Measurements from ENCODE around the gene CYP26A1.

Gene CYP26A1

DNA sequence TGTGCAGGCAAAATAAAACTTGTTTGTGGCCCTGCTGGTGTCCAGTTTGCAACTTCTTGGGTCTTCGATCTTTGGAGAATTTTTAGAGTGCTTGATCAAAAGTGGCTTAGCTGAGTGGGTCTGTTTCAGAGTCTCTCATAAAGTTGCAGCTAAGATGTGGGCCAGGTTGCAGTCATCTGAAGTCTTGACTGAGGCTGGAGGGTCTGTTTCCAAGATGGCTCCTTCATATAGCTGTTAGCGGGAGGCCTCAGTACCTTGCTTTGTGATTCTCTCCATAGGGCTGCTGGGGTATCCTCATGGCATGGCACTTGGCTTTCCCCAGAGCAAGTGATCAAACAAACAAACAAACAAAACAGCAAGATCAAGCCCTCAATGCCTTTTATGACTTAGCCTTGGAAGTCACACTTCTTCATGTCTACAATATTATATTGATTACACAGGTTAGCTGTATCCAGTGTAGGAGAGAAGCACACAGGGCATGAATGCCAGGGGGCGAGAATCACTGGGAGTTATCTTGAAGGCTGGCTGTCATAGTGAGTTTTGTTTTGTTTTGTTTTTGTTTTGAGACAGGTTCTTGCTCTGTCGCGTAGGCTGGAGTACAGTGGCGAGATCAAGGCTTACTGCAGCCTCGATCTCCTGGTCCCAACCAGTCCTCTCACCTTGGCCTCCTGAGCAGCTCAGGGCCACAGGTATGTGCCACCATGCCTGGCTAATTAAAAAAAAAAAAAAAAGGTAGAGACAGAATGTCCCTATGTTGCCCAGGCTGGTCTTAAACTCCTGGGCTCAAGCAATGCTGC is 10.2 kb downstream of the CYP26A1 start:
- no peak overlapping the region for H3K27ac ChIP-seq
- no peak overlapping the region for H3K4me2 ChIP-seq (ENCODE audit: low read length)
- no peaks in the 10 kb centered on the region for H3K79me2 ChIP-seq
- no peaks in the 10 kb centered on the region for H3K9me3 ChIP-seq (ENCODE audit: control insufficient read depth, low read length)
- H2AFZ ChIP-seq: no peak overlapping the region
- no peaks in the 10 kb centered on the region for H3K4me1 ChIP-seq
- H3K36me3 ChIP-seq (ENCODE audit: control insufficient read depth, insufficient read depth, low read length): no peaks in the 10 kb centered on the region
- TF ChIP-seq, protein P1, sequence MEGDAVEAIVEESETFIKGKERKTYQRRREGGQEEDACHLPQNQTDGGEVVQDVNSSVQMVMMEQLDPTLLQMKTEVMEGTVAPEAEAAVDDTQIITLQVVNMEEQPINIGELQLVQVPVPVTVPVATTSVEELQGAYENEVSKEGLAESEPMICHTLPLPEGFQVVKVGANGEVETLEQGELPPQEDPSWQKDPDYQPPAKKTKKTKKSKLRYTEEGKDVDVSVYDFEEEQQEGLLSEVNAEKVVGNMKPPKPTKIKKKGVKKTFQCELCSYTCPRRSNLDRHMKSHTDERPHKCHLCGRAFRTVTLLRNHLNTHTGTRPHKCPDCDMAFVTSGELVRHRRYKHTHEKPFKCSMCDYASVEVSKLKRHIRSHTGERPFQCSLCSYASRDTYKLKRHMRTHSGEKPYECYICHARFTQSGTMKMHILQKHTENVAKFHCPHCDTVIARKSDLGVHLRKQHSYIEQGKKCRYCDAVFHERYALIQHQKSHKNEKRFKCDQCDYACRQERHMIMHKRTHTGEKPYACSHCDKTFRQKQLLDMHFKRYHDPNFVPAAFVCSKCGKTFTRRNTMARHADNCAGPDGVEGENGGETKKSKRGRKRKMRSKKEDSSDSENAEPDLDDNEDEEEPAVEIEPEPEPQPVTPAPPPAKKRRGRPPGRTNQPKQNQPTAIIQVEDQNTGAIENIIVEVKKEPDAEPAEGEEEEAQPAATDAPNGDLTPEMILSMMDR (IDR thresholded peaks at IDR 0.05): no peak
- H3K4me3 ChIP-seq (ENCODE audit: low read depth, low read length): no peak overlapping the region
- H3K27me3 ChIP-seq (ENCODE audit: control insufficient read depth, insufficient read depth, low read length): no peaks in the 10 kb centered on the region
- no peak overlapping the region for H3K9ac ChIP-seq

DNA sequence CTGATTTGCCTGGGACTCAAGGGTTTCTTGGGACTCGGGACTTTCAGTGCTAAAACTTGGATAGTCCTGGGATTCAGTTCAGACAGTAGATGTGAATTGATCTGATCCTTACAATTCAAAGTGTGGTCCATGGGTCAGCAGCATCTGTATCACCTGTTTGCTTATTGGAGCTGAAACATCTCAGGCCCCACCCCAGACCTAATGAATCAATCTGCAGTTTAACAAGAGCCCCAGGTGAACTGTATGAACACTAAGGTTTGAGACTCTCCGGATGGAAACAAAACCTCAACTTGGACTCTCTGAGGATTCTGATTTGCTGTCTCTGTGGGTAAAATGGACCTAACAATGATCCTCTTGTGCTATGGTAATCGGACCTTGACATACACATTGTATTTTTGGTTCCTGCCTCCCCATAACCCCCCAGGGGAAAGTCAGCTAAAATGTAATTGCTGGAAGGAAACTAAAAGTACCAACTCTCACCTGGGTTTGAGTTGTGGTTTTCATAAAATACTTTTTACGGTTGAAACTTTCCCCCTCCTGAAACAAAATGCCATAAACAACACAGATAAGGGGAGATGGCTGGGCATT is 11.7 kb downstream of the CYP26A1 start:
- no peaks in the 10 kb centered on the region for H3K36me3 ChIP-seq (ENCODE audit: control insufficient read depth, insufficient read depth, low read length)
- H3K4me2 ChIP-seq (ENCODE audit: low read length): no peak overlapping the region
- H3K79me2 ChIP-seq: no peaks in the 10 kb centered on the region
- H3K9me3 ChIP-seq (ENCODE audit: control insufficient read depth, low read length): no peaks in the 10 kb centered on the region
- H3K27me3 ChIP-seq (ENCODE audit: control insufficient read depth, insufficient read depth, low read length): no peaks in the 10 kb centered on the region
- H3K9ac ChIP-seq: no peak overlapping the region
- no peak overlapping the region for H3K4me3 ChIP-seq (ENCODE audit: low read depth, low read length)
- H2AFZ ChIP-seq: no peak overlapping the region
- H3K4me1 ChIP-seq: no peaks in the 10 kb centered on the region
- H3K27ac ChIP-seq: no peak overlapping the region
- TF ChIP-seq, protein P1 (IDR thresholded peaks at IDR 0.05): no peak

DNA sequence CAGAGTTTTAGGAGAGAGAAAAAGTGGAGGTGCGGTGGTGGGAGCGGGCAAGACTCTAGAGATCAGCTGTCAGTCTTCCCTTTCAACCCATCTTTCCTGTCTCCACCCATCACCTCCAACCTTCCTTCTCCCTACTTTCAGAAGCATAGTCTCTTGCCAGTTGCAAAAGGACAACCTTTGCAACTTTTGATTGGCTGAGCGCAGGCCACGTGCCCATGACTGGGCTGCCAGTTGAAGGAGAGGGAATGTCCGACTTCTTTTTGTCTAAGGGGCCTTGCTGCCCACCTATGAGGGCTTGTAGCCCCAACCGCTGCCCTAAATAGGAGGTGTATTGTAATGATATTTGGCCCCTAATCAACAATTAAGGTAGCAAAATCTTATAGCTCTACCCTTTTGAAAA is 12.6 kb downstream of the CYP26A1 start:
- Histone ChIP-seq H3K4me1 (no peaks in the 10 kb centered on the region), H3K9me3 (ENCODE audit: control insufficient read depth, low read length) (no peaks in the 10 kb centered on the region), H2AFZ (no peak overlapping the region), H3K79me2 (no peaks in the 10 kb centered on the region), H3K9ac (no peak overlapping the region), H3K27me3 (ENCODE audit: control insufficient read depth, insufficient read depth, low read length) (no peaks in the 10 kb centered on the region), H3K4me3 (ENCODE audit: low read depth, low read length) (no peak overlapping the region), H3K27ac (no peak overlapping the region), H3K36me3 (ENCODE audit: control insufficient read depth, insufficient read depth, low read length) (no peaks in the 10 kb centered on the region), H3K4me2 (ENCODE audit: low read length) (no peak overlapping the region)
- TF ChIP-seq, protein P1 (IDR thresholded peaks at IDR 0.05): no peak

DNA sequence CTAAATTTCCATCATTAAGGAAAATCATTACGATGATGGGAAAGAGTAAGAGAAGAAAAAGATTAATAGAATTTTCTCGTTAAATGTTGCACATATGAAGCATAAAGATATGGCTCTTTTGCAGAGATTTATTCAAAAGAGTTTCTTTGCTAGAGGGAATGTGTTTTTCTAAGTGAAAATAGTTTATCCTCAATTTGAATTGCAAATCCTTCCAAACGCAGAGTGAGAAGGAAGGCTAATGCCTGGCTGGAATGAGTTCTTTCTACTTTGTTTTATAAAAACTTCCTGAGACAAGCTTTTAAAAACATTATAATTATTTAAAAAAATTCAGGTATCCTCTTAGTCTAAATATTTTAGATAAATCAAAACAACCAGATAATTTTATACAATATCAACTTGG is 14.2 kb downstream of the CYP26A1 start:
- Histone ChIP-seq H3K4me3 (ENCODE audit: low read depth, low read length) (no peak overlapping the region), H3K27me3 (ENCODE audit: control insufficient read depth, insufficient read depth, low read length) (no peaks in the 10 kb centered on the region), H3K4me2 (ENCODE audit: low read length) (no peak overlapping the region), H3K36me3 (ENCODE audit: control insufficient read depth, insufficient read depth, low read length) (no peaks in the 10 kb centered on the region), H3K9me3 (ENCODE audit: control insufficient read depth, low read length) (no peaks in the 10 kb centered on the region), H3K9ac (no peak overlapping the region), H3K79me2 (no peaks in the 10 kb centered on the region), H3K4me1 (no peaks in the 10 kb centered on the region), H2AFZ (no peak overlapping the region), H3K27ac (no peak overlapping the region)
- TF ChIP-seq, protein P1 (IDR thresholded peaks at IDR 0.05): no peak
